ENCODE results near the gene STX7.

DNA sequence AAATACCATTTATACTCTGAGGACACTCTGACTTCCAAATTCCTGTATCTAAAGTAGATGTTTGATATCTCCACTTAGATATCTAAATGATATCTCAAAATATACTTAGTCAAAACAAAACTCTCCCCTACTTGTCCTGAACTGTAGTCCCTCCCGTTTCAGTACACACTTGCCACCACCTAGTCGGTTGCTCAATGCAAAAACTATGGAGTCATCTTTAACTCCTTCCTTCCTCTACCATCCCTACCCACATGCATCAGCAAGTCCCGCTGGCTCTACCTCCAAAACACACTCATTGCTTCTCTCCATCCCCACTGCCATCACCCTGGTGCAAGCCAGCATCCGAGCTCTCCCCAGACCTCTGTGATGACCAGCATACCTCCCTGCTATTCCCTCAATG is 13.2 kb downstream of the STX7 start:
- TF ChIP-seq CTCF (IDR thresholded peaks at IDR 0.05) (no peak), POLR2A (IDR thresholded peaks at IDR 0.05) (no peak)

Data from thyroid gland (tissue), 4 donors.